GM23338 (cell line): ENCODE measurements around the gene HARBI1. TPM values are rescaled to one million over a fixed set of nuclear protein-coding genes. Genes with fewer than 3 reads are reported as not detected.

ENCODE experiments used
- ATAC-seq: fragments of 200-7000 bp; cut with Tn5 transposase; 3 replicates; pipeline ENCODE4 v1.9.1; 2020
- DNase-seq: peaks from one replicate; pipeline ENCODE4 v3.0.0-alpha.2; 2015; ENCODE audit warnings: low spot score
- H2AFZ ChIP-seq: fragments of 200-600 bp; sonication (generic); 2 replicates; pipeline ENCODE4 v1.8.0; 2016; ENCODE audit warnings: antibody characterized with exemption, mild to moderate bottlenecking, moderate library complexity
- H3F3A ChIP-seq: fragments of 200-600 bp; sonication (generic); replicated peaks from 2 replicates; pipeline ENCODE4 v1.8.0; 2017; ENCODE audit warnings: antibody characterized with exemption, mixed run types, low read depth
- H3K27ac ChIP-seq: fragments of 200-600 bp; sonication (generic); 2 replicates; pipeline ENCODE4 v1.6.1; 2016; ENCODE audit warnings: low read depth
- H3K27me3 ChIP-seq: fragments of 200-600 bp; sonication (generic); 2 replicates; pipeline ENCODE4 v1.8.0; 2016; ENCODE audit warnings: mild to moderate bottlenecking, mixed run types, moderate library complexity; ENCODE audit not compliant: insufficient read depth
- H3K36me3 ChIP-seq: fragments of 200-600 bp; sonication (generic); 2 replicates; pipeline ENCODE4 v1.8.0; 2016; ENCODE audit warnings: mild to moderate bottlenecking; ENCODE audit not compliant: insufficient read depth
- H3K4me1 ChIP-seq: fragments of 200-600 bp; sonication (generic); 2 replicates; pipeline ENCODE4 v1.8.0; 2016; ENCODE audit warnings: mild to moderate bottlenecking, moderate library complexity; ENCODE audit not compliant: insufficient read depth
- H3K4me2 ChIP-seq: fragments of 200-600 bp; sonication (generic); 2 replicates; pipeline ENCODE4 v1.7.1; 2017; ENCODE audit warnings: mixed run types
- H3K4me3 ChIP-seq: fragments of 200-600 bp; sonication (generic); 2 replicates; pipeline ENCODE4 v1.6.1; 2016; ENCODE audit warnings: mixed run types
- H3K79me2 ChIP-seq: fragments of 200-600 bp; sonication (generic); replicated peaks from 2 replicates; pipeline ENCODE4 v1.8.0; 2017; ENCODE audit warnings: mild to moderate bottlenecking; ENCODE audit not compliant: insufficient read depth
- H3K9me2 ChIP-seq: fragments of 200-600 bp; sonication (generic); 2 replicates; pipeline ENCODE4 v1.8.0; 2017; ENCODE audit not compliant: insufficient read depth
- H4K20me1 ChIP-seq: fragments of 200-600 bp; sonication (generic); replicated peaks from 2 replicates; pipeline ENCODE4 v1.8.0; 2017; ENCODE audit warnings: mild to moderate bottlenecking; ENCODE audit not compliant: insufficient read depth
- H3K27ac Mint-ChIP-seq: 2 replicates; pipeline ENCODE4 v1.8.0; 2020; ENCODE audit warnings: inconsistent platforms, mild to moderate bottlenecking, moderate library complexity, mixed read lengths
- H3K27me3 Mint-ChIP-seq: 3 replicates; pipeline ENCODE4 v1.8.0; 2022; ENCODE audit warnings: low read depth, mild to moderate bottlenecking, moderate library complexity, mixed read lengths, inconsistent platforms; ENCODE audit not compliant: insufficient read depth, poor library complexity
- H3K36me3 Mint-ChIP-seq: 3 replicates; pipeline ENCODE4 v1.8.0; 2021; ENCODE audit warnings: low read depth, mild to moderate bottlenecking, inconsistent platforms, moderate library complexity, mixed read lengths
- H3K4me1 Mint-ChIP-seq: 3 replicates; pipeline ENCODE4 v1.8.0; 2020; ENCODE audit warnings: mild to moderate bottlenecking, inconsistent platforms, mixed read lengths
- H3K4me3 Mint-ChIP-seq: 3 replicates; pipeline ENCODE4 v1.8.0; 2021; ENCODE audit warnings: moderate library complexity, mild to moderate bottlenecking, inconsistent platforms, mixed read lengths
- H3K9me3 Mint-ChIP-seq: 3 replicates; pipeline ENCODE4 v1.8.0; 2020; ENCODE audit warnings: moderate library complexity, mild to moderate bottlenecking, inconsistent platforms, mixed read lengths
- CREB1 ChIP-seq: fragments of 250-450 bp; sonication (Bioruptor Pico); IDR thresholded peaks from 2 replicates; pipeline ENCODE4 v1.5.0; 2020; ENCODE audit warnings: low read depth, mild to moderate bottlenecking, moderate library complexity
- EZH2phosphoT487 ChIP-seq: fragments of 200-600 bp; sonication (generic); IDR thresholded peaks from one replicate; pipeline ENCODE4 v1.8.1; 2018; ENCODE audit warnings: antibody characterized with exemption; ENCODE audit not compliant: unreplicated experiment
- JUNB ChIP-seq: IDR thresholded peaks from one replicate; pipeline ENCODE4 v1.6.1; 2016; ENCODE audit warnings: antibody characterized with exemption; ENCODE audit not compliant: unreplicated experiment
- POLR2AphosphoS5 ChIP-seq: IDR thresholded peaks from 2 replicates; pipeline ENCODE4 v1.6.1; 2016; ENCODE audit warnings: antibody characterized with exemption, low read depth
- STAT1 ChIP-seq: IDR thresholded peaks from one replicate; pipeline ENCODE4 v1.6.1; 2016; ENCODE audit warnings: antibody characterized with exemption; ENCODE audit not compliant: unreplicated experiment
- ZNF114 ChIP-seq: fragments of 250-450 bp; sonication (Bioruptor Pico); IDR thresholded peaks from 2 replicates; pipeline ENCODE4 v1.5.0; 2020; ENCODE audit warnings: mild to moderate bottlenecking, moderate library complexity
- ZNF331 ChIP-seq: fragments of 250-450 bp; sonication (Bioruptor Pico); IDR thresholded peaks from 2 replicates; pipeline ENCODE4 v1.5.0; 2020; ENCODE audit warnings: low read depth, mild to moderate bottlenecking, moderate library complexity
- polyA plus RNA-seq: library from polyadenylated mRNA; unstranded; fragments of >200 nt; fragmentation: Nextera tagmentation; extraction: Ambion mirVana; gene quantifications from 2 replicates; pipeline ENCODE4 v1.2.1, GENCODE V29; 2016
- total RNA-seq: library from RNA; depleted of rRNA; stranded (reverse); fragments of >200 nt; shearing (Covaris generic); gene quantifications from 2 replicates; pipeline ENCODE4 v1.2.3, GENCODE V29; 2014
- TF ChIP-seq, protein P1 (sequence below), 2 experiments: fragments of 200-600 bp in 1 of 2; sonication (generic) in 1 of 2; conservative IDR thresholded peaks; 2 replicates each; pipeline versions ENCODE4 v1.5.1 to v1.6.1; 2016 to 2017; ENCODE audit warnings: antibody characterized with exemption in 2 of 2, low read depth in 2 of 2, mild to moderate bottlenecking in 2 of 2, moderate library complexity in 1 of 2
- TF ChIP-seq, protein P2 (sequence below): IDR thresholded peaks from one replicate; pipeline ENCODE4 v1.6.1; 2018; ENCODE audit warnings: antibody characterized with exemption; ENCODE audit not compliant: unreplicated experiment
- TF ChIP-seq, protein P3 (sequence below): fragments of 250-450 bp; sonication (Bioruptor Pico); IDR thresholded peaks from 2 replicates; pipeline ENCODE4 v1.5.0; 2020; ENCODE audit warnings: mild to moderate bottlenecking, moderate library complexity

HARBI1 gene
- total and polyA plus RNA-seq, 2 experiments from 2014 or later: 4.2 to 6.5 TPM

DNA sequence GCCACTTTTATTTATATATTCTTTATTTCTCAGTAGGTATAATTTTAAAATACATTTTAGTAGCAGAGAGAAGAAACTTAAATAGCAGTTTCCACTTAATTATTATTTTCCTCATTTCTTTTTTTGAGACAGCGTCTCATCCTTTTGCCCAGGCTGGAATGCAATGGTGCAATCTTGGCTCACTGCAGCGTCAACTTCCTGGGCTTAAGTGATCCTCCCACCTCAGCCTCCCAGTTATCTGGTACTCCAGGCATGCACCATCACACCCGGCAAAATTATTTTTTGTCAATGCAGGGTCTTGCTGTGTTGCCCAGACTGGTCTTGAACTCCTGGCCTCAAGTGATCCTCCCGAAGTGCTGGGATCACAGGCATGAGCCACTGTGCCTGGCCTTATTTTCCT is 38.6 kb upstream of the HARBI1 start:
- Mint-ChIP-seq H3K27me3 (no peaks in the 10 kb centered on the region), H3K9me3 (no peaks in the 10 kb centered on the region), H3K4me3 (no peak overlapping the region), H3K27ac (no peak overlapping the region), H3K4me1 (no peaks in the 10 kb centered on the region), H3K36me3 (peaks cover 67% of the 10 kb centered on the region)
- H3K79me2 ChIP-seq: no peaks in the 10 kb centered on the region
- H3K4me1 ChIP-seq: no peaks in the 10 kb centered on the region
- no peak for DNase-seq
- H3K4me3 ChIP-seq: no peak overlapping the region
- H3K4me2 ChIP-seq: no peak overlapping the region
- peaks cover 37% of the 10 kb centered on the region for H3K36me3 ChIP-seq
- H2AFZ ChIP-seq: no peak overlapping the region
- TF ChIP-seq EZH2phosphoT487 (no peak), POLR2AphosphoS5 (no peak), STAT1 (no peak)
- ATAC-seq: no peak
- no peaks in the 10 kb centered on the region for H4K20me1 ChIP-seq
- H3K9me2 ChIP-seq: no peaks in the 10 kb centered on the region
- no peaks in the 10 kb centered on the region for H3K27me3 ChIP-seq
- no peak overlapping the region for H3K27ac ChIP-seq
- 0 out of 2 replicates have a peak, but pooled peaks cover 4% of the 10 kb centered on the region for H3F3A ChIP-seq

DNA sequence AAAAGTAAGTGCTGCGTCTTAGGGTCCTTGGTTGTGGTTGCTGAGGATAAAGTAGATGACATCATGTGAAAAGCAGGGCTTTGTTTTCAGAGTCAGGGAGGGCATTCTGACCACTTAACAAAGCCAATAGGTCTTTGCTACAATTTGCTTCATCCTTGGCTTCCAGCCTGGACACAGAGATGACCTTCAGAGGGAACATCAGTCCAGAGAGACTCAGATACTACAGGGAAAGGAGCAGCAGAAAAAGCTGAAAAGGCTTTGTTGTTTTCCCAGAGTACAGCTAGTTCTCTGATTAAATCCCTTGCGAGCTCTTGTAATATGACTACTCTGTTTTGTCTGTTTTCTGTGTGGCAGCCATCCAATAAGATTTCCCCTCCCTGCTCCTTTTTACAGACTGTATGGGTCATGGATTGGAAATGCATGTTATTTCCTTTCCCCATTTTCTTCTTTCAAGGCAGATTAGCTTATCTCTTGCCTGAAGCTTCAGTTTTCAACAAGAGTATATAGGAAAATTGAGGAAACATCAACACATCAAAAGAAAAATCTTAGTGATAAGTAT is 32.2 kb upstream of the HARBI1 start:
- no peak overlapping the region for H3K4me2 ChIP-seq

More for the DNA sequence above, 32.2 kb upstream of the HARBI1 start:
- Histone ChIP-seq H3K4me3 (no peak overlapping the region), H3K79me2 (no peaks in the 10 kb centered on the region), H3K4me1 (no peaks in the 10 kb centered on the region), H3F3A (0 out of 2 replicates have a peak, but pooled peaks cover 3% of the 10 kb centered on the region), H2AFZ (no peak overlapping the region), H3K9me2 (no peaks in the 10 kb centered on the region), H3K36me3 (peaks cover 23% of the 10 kb centered on the region), H3K27me3 (no peaks in the 10 kb centered on the region), H4K20me1 (peaks cover 8% of the 10 kb centered on the region; the same call in 1 of the 2 replicates), H3K27ac (peak overlapping the region; percentile 46; the same call in 1 of the 2 replicates)
- Mint-ChIP-seq H3K4me3 (no peak overlapping the region), H3K9me3 (no peaks in the 10 kb centered on the region), H3K27ac (no peak overlapping the region), H3K4me1 (no peaks in the 10 kb centered on the region), H3K36me3 (peaks cover 54% of the 10 kb centered on the region), H3K27me3 (no peaks in the 10 kb centered on the region)
- TF ChIP-seq ZNF114 (CRISPR knock-in tag) (no peak), EZH2phosphoT487 (no peak), ZNF331 (CRISPR knock-in tag) (no peak), STAT1 (no peak), CREB1 (CRISPR knock-in tag) (no peak), JUNB (no peak), POLR2AphosphoS5 (no peak)
- TF ChIP-seq, protein P1, sequence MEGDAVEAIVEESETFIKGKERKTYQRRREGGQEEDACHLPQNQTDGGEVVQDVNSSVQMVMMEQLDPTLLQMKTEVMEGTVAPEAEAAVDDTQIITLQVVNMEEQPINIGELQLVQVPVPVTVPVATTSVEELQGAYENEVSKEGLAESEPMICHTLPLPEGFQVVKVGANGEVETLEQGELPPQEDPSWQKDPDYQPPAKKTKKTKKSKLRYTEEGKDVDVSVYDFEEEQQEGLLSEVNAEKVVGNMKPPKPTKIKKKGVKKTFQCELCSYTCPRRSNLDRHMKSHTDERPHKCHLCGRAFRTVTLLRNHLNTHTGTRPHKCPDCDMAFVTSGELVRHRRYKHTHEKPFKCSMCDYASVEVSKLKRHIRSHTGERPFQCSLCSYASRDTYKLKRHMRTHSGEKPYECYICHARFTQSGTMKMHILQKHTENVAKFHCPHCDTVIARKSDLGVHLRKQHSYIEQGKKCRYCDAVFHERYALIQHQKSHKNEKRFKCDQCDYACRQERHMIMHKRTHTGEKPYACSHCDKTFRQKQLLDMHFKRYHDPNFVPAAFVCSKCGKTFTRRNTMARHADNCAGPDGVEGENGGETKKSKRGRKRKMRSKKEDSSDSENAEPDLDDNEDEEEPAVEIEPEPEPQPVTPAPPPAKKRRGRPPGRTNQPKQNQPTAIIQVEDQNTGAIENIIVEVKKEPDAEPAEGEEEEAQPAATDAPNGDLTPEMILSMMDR (conservative IDR thresholded peaks at IDR 0.05; ENCODE audit: low read depth in 2 of 2): no peak
- TF ChIP-seq, protein P2, sequence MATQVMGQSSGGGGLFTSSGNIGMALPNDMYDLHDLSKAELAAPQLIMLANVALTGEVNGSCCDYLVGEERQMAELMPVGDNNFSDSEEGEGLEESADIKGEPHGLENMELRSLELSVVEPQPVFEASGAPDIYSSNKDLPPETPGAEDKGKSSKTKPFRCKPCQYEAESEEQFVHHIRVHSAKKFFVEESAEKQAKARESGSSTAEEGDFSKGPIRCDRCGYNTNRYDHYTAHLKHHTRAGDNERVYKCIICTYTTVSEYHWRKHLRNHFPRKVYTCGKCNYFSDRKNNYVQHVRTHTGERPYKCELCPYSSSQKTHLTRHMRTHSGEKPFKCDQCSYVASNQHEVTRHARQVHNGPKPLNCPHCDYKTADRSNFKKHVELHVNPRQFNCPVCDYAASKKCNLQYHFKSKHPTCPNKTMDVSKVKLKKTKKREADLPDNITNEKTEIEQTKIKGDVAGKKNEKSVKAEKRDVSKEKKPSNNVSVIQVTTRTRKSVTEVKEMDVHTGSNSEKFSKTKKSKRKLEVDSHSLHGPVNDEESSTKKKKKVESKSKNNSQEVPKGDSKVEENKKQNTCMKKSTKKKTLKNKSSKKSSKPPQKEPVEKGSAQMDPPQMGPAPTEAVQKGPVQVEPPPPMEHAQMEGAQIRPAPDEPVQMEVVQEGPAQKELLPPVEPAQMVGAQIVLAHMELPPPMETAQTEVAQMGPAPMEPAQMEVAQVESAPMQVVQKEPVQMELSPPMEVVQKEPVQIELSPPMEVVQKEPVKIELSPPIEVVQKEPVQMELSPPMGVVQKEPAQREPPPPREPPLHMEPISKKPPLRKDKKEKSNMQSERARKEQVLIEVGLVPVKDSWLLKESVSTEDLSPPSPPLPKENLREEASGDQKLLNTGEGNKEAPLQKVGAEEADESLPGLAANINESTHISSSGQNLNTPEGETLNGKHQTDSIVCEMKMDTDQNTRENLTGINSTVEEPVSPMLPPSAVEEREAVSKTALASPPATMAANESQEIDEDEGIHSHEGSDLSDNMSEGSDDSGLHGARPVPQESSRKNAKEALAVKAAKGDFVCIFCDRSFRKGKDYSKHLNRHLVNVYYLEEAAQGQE: no peak
- TF ChIP-seq, protein P3, sequence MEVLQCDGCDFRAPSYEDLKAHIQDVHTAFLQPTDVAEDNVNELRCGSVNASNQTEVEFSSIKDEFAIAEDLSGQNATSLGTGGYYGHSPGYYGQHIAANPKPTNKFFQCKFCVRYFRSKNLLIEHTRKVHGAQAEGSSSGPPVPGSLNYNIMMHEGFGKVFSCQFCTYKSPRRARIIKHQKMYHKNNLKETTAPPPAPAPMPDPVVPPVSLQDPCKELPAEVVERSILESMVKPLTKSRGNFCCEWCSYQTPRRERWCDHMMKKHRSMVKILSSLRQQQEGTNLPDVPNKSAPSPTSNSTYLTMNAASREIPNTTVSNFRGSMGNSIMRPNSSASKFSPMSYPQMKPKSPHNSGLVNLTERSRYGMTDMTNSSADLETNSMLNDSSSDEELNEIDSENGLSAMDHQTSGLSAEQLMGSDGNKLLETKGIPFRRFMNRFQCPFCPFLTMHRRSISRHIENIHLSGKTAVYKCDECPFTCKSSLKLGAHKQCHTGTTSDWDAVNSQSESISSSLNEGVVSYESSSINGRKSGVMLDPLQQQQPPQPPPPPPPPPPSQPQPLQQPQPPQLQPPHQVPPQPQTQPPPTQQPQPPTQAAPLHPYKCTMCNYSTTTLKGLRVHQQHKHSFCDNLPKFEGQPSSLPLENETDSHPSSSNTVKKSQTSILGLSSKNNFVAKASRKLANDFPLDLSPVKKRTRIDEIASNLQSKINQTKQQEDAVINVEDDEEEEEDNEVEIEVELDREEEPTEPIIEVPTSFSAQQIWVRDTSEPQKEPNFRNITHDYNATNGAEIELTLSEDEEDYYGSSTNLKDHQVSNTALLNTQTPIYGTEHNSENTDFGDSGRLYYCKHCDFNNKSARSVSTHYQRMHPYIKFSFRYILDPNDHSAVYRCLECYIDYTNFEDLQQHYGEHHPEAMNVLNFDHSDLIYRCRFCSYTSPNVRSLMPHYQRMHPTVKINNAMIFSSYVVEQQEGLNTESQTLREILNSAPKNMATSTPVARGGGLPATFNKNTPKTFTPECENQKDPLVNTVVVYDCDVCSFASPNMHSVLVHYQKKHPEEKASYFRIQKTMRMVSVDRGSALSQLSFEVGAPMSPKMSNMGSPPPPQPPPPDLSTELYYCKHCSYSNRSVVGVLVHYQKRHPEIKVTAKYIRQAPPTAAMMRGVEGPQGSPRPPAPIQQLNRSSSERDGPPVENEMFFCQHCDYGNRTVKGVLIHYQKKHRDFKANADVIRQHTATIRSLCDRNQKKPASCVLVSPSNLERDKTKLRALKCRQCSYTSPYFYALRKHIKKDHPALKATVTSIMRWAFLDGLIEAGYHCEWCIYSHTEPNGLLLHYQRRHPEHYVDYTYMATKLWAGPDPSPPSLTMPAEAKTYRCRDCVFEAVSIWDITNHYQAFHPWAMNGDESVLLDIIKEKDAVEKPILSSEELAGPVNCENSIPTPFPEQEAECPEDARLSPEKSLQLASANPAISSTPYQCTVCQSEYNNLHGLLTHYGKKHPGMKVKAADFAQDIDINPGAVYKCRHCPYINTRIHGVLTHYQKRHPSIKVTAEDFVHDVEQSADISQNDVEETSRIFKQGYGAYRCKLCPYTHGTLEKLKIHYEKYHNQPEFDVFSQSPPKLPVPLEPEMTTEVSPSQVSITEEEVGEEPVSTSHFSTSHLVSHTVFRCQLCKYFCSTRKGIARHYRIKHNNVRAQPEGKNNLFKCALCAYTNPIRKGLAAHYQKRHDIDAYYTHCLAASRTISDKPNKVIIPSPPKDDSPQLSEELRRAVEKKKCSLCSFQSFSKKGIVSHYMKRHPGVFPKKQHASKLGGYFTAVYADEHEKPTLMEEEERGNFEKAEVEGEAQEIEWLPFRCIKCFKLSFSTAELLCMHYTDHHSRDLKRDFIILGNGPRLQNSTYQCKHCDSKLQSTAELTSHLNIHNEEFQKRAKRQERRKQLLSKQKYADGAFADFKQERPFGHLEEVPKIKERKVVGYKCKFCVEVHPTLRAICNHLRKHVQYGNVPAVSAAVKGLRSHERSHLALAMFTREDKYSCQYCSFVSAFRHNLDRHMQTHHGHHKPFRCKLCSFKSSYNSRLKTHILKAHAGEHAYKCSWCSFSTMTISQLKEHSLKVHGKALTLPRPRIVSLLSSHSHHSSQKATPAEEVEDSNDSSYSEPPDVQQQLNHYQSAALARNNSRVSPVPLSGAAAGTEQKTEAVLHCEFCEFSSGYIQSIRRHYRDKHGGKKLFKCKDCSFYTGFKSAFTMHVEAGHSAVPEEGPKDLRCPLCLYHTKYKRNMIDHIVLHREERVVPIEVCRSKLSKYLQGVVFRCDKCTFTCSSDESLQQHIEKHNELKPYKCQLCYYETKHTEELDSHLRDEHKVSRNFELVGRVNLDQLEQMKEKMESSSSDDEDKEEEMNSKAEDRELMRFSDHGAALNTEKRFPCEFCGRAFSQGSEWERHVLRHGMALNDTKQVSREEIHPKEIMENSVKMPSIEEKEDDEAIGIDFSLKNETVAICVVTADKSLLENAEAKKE (CRISPR knock-in tag): no peak
- ATAC-seq: no peak
- no peak for DNase-seq
